NOMO-1 (cell line): ENCODE results near the gene ZFP69B.

Source experiments
- DNase-seq, 2 experiments: peaks; one replicate each; lab custom pipeline; 2025; ENCODE audit not compliant: unreplicated experiment in 2 of 2; lab: John Stamatoyannopoulos, UW

Gene ZFP69B

GRCh38 chr1:40449684-40450494 lies at the start of gene ZFP69B:
ZFP69B (plus strand) TSS chr1:40450476; CDS start chr1:40450962, 486 bp downstream.
- peak; percentile 74 to 79 for DNase-seq

DNA sequence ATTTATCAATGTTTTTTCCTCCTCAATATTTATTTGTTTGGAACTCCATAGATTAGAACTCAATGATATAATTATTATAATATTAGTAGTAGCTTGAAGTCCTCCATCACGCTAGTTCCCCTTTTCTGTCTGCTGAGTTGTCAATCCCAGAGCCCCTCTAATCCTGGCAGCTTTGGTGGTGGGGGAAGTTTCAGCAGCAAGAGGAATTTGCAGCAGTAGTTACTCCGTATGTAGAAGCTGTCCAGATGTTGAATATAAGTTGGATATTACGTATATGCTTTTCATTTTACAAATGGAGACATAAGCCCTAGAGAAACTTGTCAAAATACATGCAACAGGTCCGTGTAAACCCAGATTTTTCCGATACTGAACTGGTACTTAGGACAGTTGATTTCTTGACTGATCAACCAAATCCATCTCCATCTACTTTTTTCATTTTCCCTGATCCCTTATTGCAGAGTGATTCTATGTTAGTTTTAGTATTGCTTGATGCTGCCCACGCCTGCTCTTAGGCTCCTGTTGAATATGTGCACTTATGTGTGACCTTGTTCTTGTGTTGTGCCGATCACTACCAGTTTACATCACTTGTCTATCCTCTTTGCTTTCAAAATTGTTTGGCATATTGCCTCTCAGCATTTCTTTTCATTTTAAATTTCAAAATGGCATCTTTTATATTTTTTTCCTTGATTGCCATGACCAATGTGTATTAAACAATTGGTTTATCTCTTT lies 48.6 kb upstream of the ZFP69B start:
- no peak for DNase-seq

GRCh38 chr1:40404670-40405462 lies 45.4 kb upstream of the ZFP69B start:
- peak in 1 of 2 experiments; percentile 60 for DNase-seq

DNA sequence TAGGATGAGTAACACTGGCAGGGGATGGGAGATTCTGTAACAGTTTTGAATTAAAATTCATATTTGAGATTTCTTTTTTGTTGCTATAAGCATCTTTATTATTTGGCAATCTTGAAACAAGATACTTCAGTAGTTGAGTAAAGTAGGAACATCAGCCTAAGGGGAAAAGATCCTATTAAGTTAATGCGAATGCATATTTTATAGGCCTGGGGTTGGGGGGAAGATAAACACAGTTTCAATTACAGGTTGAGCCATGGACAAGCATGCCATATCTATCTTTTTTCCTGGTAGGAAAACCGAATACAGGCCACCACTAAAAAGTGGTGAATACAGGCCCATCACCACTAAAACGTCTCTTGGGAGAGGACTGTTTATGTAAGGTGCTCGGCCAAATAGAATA lies 44.5 kb upstream of the ZFP69B start:
- no peak for DNase-seq

GRCh38 chr1:40407453-40407852 lies 42.8 kb upstream of the ZFP69B start:
- DNase-seq: no peak

GRCh38 chr1:40409467-40409866 lies 40.8 kb upstream of the ZFP69B start:
- no peak for DNase-seq

- no peak for DNase-seq
Measured at GRCh38 chr1:40411294-40411693, 39.0 kb upstream of the ZFP69B start.

- DNase-seq: no peak
Measured at GRCh38 chr1:40411843-40412242, 38.4 kb upstream of the ZFP69B start.

DNA sequence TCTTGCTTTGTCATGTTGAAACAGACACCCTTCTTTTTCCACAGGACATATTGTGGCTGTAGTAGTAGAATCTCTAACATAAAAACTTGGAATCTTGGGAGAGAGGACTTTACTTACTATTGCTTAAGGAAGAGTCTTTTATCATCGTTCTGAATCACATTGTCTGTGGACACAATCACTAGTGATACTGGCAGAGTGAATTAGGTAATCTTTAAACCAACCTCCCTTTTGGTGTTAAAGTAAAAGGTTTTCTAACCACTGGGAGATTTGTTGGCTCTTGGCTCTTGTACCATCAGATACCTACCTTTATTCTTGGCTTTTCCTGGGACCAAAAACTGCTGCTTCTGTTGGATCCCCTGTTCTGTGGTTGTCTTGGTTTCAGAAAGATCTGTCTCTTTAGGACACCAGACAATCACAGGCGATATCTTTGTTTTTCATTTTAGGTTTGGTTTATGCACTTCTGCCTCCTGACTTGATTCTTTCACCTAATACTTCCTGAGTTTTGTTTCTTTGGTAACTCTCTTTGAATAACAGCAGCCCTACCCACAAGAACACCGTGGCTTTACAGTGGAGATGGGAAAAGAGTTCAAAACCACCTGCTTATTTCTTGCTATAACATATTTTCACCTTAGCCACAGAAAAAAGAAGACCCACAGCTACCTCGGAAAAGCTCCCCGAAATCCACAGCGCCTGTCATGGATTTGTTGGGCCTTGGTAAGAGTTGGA lies 36.6 kb upstream of the ZFP69B start:
- DNase-seq: no peak

DNA sequence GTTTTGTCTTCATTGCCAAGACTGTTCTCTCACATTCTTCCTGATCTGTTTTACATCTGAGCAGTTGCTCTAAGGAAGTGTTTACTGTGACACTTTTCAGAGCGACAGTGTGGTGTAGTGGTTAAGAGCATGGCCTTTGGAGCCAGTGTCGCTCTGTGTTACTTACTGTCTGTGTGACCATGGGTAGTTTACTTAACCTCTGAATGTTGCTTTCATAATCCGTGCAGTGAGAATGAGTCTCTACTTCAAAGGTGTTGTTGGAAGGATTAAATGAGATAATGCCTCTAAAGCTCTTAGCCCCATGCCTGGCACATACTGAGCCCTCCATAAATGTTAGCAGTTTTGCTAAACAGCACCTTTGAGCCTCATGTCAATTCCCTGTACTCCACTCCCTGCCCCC lies 35.9 kb upstream of the ZFP69B start:
- no peak for DNase-seq

- DNase-seq: no peak
Measured at GRCh38 chr1:40416709-40417108, 33.6 kb upstream of the ZFP69B start.

DNA sequence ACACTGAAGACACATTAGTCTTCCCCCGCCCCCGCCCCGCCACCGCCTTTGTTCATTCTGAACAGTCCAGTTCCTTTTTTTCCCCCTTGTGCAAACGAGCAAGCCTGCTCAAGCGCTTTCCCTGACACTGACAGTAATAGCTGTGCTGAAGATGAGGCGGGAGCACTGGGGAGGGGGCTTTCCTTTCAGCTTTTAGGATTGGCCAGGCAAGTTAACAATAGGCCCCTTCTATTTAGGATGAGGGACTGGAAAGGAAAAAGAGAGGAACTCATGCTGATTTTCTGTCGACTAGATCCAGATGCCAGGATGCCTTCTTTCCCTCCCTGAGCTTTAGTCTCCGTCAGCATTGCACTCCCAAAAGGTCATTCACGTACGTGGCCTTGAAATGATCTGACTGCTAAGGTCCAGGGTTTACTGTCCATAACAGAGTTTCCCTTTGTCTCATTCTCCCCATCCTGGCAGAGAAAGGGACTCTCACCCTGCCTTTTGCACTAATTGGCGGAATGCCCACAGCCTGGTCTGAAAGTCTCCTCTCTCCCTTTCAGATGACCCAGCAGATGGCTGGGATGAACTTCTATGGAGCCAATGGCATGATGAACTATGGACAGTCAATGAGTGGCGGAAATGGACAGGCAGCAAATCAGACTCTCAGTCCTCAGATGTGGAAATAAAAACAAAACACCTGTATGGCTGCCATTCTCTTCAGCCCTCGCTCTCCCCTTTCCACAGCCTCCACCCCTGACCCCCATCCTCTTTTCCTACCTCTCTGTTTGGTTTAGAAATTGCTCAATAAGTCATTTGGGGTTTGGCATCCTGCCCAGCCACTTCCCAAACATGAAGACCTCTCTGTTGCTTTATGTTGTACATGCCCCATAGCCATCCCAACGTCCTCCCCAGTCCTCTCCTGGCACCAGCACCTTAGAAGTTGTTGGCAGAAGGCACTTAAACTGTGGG lies 28.6 kb upstream of the ZFP69B start:
- peak; percentile 62 to 69 for DNase-seq

DNA sequence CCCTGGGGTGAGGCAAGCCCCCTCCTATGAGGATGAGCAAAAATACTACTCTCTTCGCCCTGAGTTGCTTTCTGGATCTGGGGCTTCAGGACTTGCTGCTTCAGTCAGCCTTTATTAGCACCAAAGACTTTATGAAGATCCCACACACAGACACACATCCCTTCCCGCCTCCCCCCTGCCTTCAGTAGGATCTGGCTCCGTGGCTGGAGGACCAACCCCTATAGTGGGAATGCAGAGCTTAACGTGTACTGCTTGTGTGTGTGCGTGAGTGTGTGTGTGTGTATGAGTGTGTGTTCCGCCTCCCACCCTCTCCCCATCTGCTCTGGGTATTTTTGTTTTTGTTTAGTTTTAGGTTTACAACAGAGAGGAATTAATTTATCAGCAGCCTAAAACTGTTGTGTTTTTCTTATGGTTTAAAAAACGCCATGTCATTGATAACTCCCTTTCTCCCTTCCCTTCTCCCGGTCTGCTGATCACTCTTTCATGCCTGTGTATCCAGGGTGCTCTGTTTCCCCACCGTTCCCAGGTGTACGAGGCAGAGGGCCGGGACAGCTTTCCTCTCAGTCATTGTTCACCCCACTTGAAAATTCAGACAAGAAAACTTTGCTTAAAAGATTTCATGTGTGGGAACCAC lies 27.5 kb upstream of the ZFP69B start:
- no peak for DNase-seq

DNA sequence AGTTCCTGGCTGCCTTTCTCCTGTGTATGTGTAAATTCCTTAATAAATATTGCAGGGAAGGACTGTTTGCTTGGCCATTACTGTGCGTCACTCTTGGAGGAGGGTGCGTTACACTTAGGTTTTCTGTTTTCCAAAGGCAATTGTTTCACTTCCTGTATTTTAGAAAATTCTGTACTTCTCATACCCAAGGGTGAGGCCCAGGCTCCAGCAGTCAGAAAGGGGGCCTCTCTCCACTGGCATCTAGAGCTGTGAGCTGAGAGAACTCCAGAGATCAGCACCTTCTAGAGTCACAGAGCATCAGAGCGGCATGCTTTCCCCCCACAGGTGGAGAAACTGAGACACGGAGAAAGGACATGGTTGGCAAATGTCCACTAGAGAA lies 27.0 kb upstream of the ZFP69B start:
- peak; percentile 86 to 91 for DNase-seq

GRCh38 chr1:40423951-40424618 lies 26.2 kb upstream of the ZFP69B start:
- DNase-seq: no peak

GRCh38 chr1:40425198-40425597 lies 25.1 kb upstream of the ZFP69B start:
- DNase-seq: peak; percentile 3 to 27

- no peak for DNase-seq
Measured at GRCh38 chr1:40431385-40431784, 18.9 kb upstream of the ZFP69B start.

DNA sequence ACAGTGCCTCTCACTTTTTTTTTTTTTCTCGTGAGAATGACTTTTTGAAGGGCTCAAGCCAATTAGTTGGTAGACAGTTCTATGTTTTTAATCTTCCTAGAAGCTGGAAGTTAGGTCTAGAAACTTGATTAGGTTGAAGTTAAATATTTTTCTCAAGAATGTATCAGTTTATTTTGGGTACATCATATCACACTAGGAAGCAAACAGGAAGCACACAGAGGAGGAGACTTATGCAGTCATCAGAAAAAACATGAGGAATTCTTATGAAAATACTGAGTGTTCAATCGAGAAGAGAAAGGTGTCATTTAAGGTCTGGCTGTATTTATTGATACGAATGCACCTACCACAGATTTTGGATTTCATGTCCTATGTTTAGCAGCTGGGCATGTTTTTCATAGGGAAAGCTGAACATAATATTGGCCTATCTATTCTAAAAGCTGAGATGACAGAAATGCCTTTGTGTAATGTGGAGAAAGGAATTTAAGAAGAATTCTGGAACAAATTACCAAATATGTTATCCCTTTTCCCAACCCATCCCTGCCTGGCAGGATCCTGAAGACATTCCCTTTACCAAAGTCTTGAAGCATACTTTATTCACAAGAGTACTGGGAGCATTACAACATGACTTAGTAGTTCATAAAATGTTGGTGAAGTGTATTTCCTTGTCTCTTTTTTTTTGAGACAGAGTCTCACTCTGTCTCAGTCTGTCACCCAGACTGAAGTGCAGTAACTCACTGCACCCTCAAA lies 17.5 kb upstream of the ZFP69B start:
- no peak for DNase-seq
